Fibroblast of the aortic adventitia (primary cell): ENCODE results near the gene KRT81. TPM values are rescaled to one million over a fixed set of nuclear protein-coding genes. Genes with fewer than 3 reads are reported as not detected.

Experiments used
- DNase-seq: peaks from one replicate; pipeline ENCODE4 v3.0.0-alpha.2; 2010; ENCODE audit warnings: low read depth
- H3K4me3 ChIP-seq: 2 replicates; pipeline ENCODE4 v1.5.1; 2011; ENCODE audit warnings: low read depth, mild to moderate bottlenecking, control low read depth, low read length, moderate library complexity
- CTCF ChIP-seq: IDR thresholded peaks from 2 replicates; pipeline ENCODE4 v1.5.1; 2011; ENCODE audit warnings: mild to moderate bottlenecking, low read length, control low read depth, inconsistent platforms; ENCODE audit not compliant: insufficient read depth
- total RNA-seq: library from RNA; depleted of rRNA; stranded (reverse); fragments of >200 nt; gene quantifications from 2 replicates; pipeline ENCODE4 v1.2.3, GENCODE V29; 2012; ENCODE audit warnings: low replicate concordance

The KRT81 gene
- total RNA-seq, 1 donor, result not detected

- H3K4me3 ChIP-seq, result no peak overlapping the region
- DNase-seq, result no peak
- no peak for TF ChIP-seq CTCF
Observed at GRCh38 chr12:52333321-52333720, 42.0 kb upstream of the KRT81 start.

GRCh38 chr12:52332381-52332780 is 41.0 kb upstream of the KRT81 start:
- TF ChIP-seq CTCF, result no peak
- no peak overlapping the region for H3K4me3 ChIP-seq
- DNase-seq, result no peak

GRCh38 chr12:52331833-52332232 is 40.5 kb upstream of the KRT81 start:
- no peak for DNase-seq
- H3K4me3 ChIP-seq, result no peak overlapping the region
- TF ChIP-seq CTCF, result no peak

GRCh38 chr12:52331039-52331438 is 39.7 kb upstream of the KRT81 start:
- no peak for DNase-seq
- no peak overlapping the region for H3K4me3 ChIP-seq
- TF ChIP-seq CTCF, result no peak

- TF ChIP-seq CTCF, result no peak
- no peak overlapping the region for H3K4me3 ChIP-seq
- no peak for DNase-seq
Observed at GRCh38 chr12:52327830-52328500, 36.6 kb upstream of the KRT81 start.

GRCh38 chr12:52327052-52327829 is 35.9 kb upstream of the KRT81 start:
- TF ChIP-seq CTCF, result peak; percentile 87
- no peak overlapping the region for H3K4me3 ChIP-seq
- DNase-seq, result peak; percentile 93

GRCh38 chr12:52324153-52324444 is 32.8 kb upstream of the KRT81 start:
- no peak for DNase-seq
- no peak overlapping the region for H3K4me3 ChIP-seq
- TF ChIP-seq CTCF, result no peak
